Spleen (tissue), 11 donors: Measurements from ENCODE around the gene PLK1. TPM values are rescaled to one million over a fixed set of nuclear protein-coding genes. Genes with fewer than 3 reads are reported as not detected.
A peak's percentile ranks its signal among the peaks of the same experiment; 100 is the strongest.
"Not testable (repeated sequence)": the region's sequence is repeated elsewhere in the genome, so short reads cannot be mapped to it uniquely, and the experiment has no call there.

Experiments
- DNase-seq: peaks from one replicate; pipeline ENCODE4 v3.0.0-alpha.2; 2020
- H3K27ac ChIP-seq, 8 donors: fragments of 200-600 bp; sonication (generic) in 7 of 8; 1 replicate in 4 of 8; 2 replicates in 4 of 8; pipeline versions ENCODE4 v1.5.0 to v1.8.0; 2016 to 2021; ENCODE audit warnings: inconsistent platforms in 4 of 8, mild to moderate bottlenecking in 4 of 8, moderate library complexity in 1 of 8
- H3K27me3 ChIP-seq, 7 donors: fragments of 200-600 bp; sonication (generic) in 6 of 7; replicated peaks in 1 of 7; 1 replicate in 4 of 7; 2 replicates in 3 of 7; pipeline versions ENCODE4 v1.5.0 to v1.8.0; 2016 to 2021; ENCODE audit warnings: inconsistent platforms in 3 of 7, mild to moderate bottlenecking in 1 of 7
- H3K36me3 ChIP-seq, 6 donors: fragments of 200-600 bp; sonication (generic) in 5 of 6; 1 replicate in 4 of 6; 2 replicates in 2 of 6; pipeline versions ENCODE4 v1.5.0 to v1.8.0; 2016 to 2021; ENCODE audit warnings: inconsistent platforms in 2 of 6
- H3K4me1 ChIP-seq, 6 donors: fragments of 200-600 bp; sonication (generic) in 5 of 6; 1 replicate in 3 of 6; 2 replicates in 3 of 6; pipeline versions ENCODE4 v1.5.0 to v1.8.0; 2016 to 2021; ENCODE audit warnings: inconsistent platforms in 3 of 6
- H3K4me3 ChIP-seq, 8 donors: fragments of 200-600 bp; sonication (generic) in 7 of 8; 1 replicate in 4 of 8; 2 replicates in 4 of 8; pipeline versions ENCODE4 v1.5.0 to v1.8.0; 2016 to 2021; ENCODE audit warnings: inconsistent platforms in 4 of 8, mild to moderate bottlenecking in 4 of 8, moderate library complexity in 2 of 8
- H3K9me3 ChIP-seq, 8 donors: fragments of 200-600 bp; sonication (generic) in 7 of 8; 1 replicate in 4 of 8; 2 replicates in 4 of 8; pipeline versions ENCODE4 v1.5.0 to v1.8.0; 2016 to 2021; ENCODE audit warnings: inconsistent platforms in 4 of 8
- POLR2A ChIP-seq, 3 donors: fragments of 450-650 bp; IDR thresholded peaks; one replicate each; pipeline ENCODE4 v1.5.1; 2017; ENCODE audit warnings: antibody characterized with exemption in 3 of 3, mild to moderate bottlenecking in 1 of 3
- POLR2AphosphoS5 ChIP-seq, 3 donors: sonication (generic); formaldehyde crosslinking; IDR thresholded peaks; one replicate each; pipeline ENCODE4 v1.5.1; 2017; ENCODE audit warnings: antibody characterized with exemption in 3 of 3
- WGBS, 5 donors: extraction: QIAGEN DNeasy Blood & Tissue Kit in 3 of 5; methylation state at CpG; one replicate each; pipeline versions ENCODE4 v1.1.5 to v1.1.7; 2013 to 2018; 5-methylcytosine and 5-hydroxymethylcytosine counted together
- intact Hi-C: fragments of 100-400 bp; cut with DNase I; formaldehyde crosslinking; loops from one replicate; pipeline ENCODE4 v1.15.0; 2023; ENCODE audit warnings: low total_unique reads
- polyA plus RNA-seq, 3 donors: library from polyadenylated mRNA; stranded (reverse); fragments of 200-250 nt; gene quantifications; one replicate each; pipeline ENCODE4 v1.2.1, GENCODE V29; 2013
- total RNA-seq, 7 donors: library from RNA; depleted of rRNA in 3 of 7; stranded (reverse); fragments of >200 nt in 3 of 7; fragmentation: NEBNext Ultra II Directional in 4 of 7; extraction: Animal tissue kit (Norgen Biotek cat#: 25700) in 4 of 7; gene quantifications; one replicate each; pipeline versions ENCODE4 v1.1.0 to v1.2.1, GENCODE V29; 2016 to 2021
- TF ChIP-seq, protein P1 (sequence below), 11 experiments: fragments of 200-600 bp in 7 of 11; fragments of 450-650 bp in 4 of 11; sonication (generic) in 4 of 11; IDR thresholded peaks in 8 of 11; conservative IDR thresholded peaks in 3 of 11; 1 replicate in 7 of 11; 2 replicates in 4 of 11; pipeline versions ENCODE4 v1.4.0 to v1.8.0; 2016 to 2021; ENCODE audit warnings: antibody characterized with exemption in 11 of 11, inconsistent platforms in 4 of 11, mild to moderate bottlenecking in 1 of 11
- donor health status: healthy with polysubstance abuse.
- donor health status: DM: no; HTN: no; CAD: no; lungs with moderate emphysema.
- donor health status: DM: no; HTN: no; CAD: no.
- donor health status: Bipolar disorder and iron deficiency.
- donor health status: healthy.
- donor health status: DM: no; HTN: no; CAD: no.
- donor health status: DM: yes; HTN: yes; CAD: no.

The PLK1 gene
- total and polyA plus RNA-seq, 10 donors = 2.0 to 19.4 (median 7.2) TPM

GRCh38 chr16:23712976-23713375 is 34.3 kb downstream of the PLK1 start, which contains the start of gene ERN2:
Gene ERN2 (minus strand): TSS chr16:23713222. CDS start chr16:23713187, 35 bp downstream.
- no peak within 1 kb of the TSS for H3K4me3 ChIP-seq
- intact Hi-C loops = no loop called here
- H3K4me1 ChIP-seq = peaks cover 0 to 5% (median 0%) of the 10 kb centered on the region in 6 donors
- H3K27ac ChIP-seq = no peak within 1 kb of the TSS
- H3K27me3 ChIP-seq = peaks cover 0 to 68% (median 22%) of the 10 kb centered on the region in 7 donors
- TF ChIP-seq, protein P1, sequence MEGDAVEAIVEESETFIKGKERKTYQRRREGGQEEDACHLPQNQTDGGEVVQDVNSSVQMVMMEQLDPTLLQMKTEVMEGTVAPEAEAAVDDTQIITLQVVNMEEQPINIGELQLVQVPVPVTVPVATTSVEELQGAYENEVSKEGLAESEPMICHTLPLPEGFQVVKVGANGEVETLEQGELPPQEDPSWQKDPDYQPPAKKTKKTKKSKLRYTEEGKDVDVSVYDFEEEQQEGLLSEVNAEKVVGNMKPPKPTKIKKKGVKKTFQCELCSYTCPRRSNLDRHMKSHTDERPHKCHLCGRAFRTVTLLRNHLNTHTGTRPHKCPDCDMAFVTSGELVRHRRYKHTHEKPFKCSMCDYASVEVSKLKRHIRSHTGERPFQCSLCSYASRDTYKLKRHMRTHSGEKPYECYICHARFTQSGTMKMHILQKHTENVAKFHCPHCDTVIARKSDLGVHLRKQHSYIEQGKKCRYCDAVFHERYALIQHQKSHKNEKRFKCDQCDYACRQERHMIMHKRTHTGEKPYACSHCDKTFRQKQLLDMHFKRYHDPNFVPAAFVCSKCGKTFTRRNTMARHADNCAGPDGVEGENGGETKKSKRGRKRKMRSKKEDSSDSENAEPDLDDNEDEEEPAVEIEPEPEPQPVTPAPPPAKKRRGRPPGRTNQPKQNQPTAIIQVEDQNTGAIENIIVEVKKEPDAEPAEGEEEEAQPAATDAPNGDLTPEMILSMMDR (IDR thresholded peaks at IDR 0.05 in 8 of 11, conservative IDR thresholded peaks at IDR 0.05 in 3 of 11) = no peak
- TF ChIP-seq POLR2A (IDR thresholded peaks at IDR 0.05) (no peak), POLR2AphosphoS5 (IDR thresholded peaks at IDR 0.05) (no peak)
- no peaks in the 10 kb centered on the region for H3K36me3 ChIP-seq
- 0 to 13% (median 9%) methylated on average over 2 to 37 of the region's 37 CpGs for WGBS, 5 donors
- H3K9me3 ChIP-seq = peaks cover 0 to 22% (median 17%) of the 10 kb centered on the region in 8 donors
- DNase-seq = peak; percentile 67

- WGBS, 5 donors = 87 to 89% (median 87%) methylated on average over 5 of the region's 5 CpGs
- Histone ChIP-seq H3K4me1 (peaks cover 0 to 5% (median 0%) of the 10 kb centered on the region in 6 donors), H3K4me3 (no peak overlapping the region), H3K36me3 (no peaks in the 10 kb centered on the region), H3K27ac (no peak overlapping the region), H3K27me3 (peaks cover 0 to 71% (median 22%) of the 10 kb centered on the region in 7 donors), H3K9me3 (peaks cover 0 to under 1% (median 0%) of the 10 kb centered on the region in 8 donors)
- intact Hi-C loops = no loop called here
- DNase-seq = no peak
- TF ChIP-seq POLR2AphosphoS5 (IDR thresholded peaks at IDR 0.05) (no peak), POLR2A (IDR thresholded peaks at IDR 0.05) (no peak)
- TF ChIP-seq, protein P1 (IDR thresholded peaks at IDR 0.05 in 8 of 11, conservative IDR thresholded peaks at IDR 0.05 in 3 of 11) = no peak
Measured at GRCh38 chr16:23716484-23716883, 37.8 kb downstream of the PLK1 start.

DNA sequence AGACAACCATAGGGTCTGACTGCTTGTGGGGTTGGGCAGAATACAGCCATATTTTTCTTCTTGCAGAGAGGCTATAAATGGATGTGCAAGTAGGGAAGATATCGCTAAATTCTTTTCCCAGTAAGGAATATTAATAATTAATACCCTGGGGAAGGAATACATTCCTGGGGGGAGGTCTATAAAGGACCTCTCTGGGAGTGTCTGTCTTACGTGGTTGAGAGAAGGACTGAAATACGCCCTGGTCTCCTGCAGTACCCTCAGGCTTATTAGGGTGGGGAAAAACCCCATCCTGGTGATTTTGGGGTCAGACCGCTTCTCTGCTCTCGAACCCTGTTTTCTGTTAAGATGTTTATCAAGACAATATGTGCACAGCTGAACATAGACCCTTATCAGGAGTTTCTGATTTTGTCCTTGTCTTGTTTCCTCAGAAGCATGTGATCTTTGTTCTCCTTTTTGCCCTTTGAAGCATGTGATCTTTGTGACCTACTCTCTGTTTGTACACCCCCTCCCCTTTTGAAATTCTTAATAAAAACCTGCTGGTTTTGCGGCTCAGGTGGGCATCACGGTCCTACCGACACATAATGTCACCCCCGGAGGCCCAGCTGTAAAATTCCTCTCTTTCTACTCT is 44.0 kb downstream of the PLK1 start:
- H3K27ac ChIP-seq, H3K4me1 ChIP-seq, H3K4me3 ChIP-seq, H3K36me3 ChIP-seq, DNase-seq, intact Hi-C loops: not testable (repeated sequence)
- Histone ChIP-seq H3K27me3 (peaks cover 0 to 21% (median 0%) of the 10 kb centered on the region in 7 donors), H3K9me3 (peaks cover 0 to 22% (median 19%) of the 10 kb centered on the region in 8 donors)
- 75 to 91% (median 82%) methylated on average over 9 of the region's 9 CpGs for WGBS, 5 donors

DNA sequence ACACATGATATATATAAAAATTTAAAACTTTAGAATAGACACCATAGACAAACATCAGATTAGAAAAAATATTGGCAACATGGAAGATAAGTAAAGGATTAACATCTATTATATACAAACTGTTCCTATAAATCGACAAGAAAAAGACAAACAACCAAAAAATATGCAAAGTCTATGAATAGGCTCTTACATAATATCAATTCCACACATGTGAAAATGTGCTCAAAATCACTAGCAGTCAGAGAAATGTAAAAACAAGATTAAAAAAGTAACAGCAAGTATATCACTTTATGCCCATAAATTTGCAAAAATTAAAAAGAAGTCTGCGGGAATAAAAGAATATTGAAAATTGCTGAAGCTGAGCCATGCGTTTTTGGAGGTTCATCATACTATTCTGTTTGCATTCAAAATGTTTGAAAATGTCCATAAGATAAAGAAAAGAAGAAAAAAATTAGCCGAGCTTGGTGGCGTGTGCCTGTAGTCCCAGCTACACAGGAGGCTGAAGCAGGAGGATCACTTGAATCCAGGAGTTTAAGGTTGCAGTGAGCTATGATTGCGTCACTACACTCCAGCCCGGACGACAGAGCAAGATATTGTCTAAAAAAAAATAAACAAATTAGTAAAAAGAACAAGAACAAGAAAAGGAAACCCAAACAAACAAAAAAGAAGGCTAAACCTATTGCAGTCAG is 45.6 kb downstream of the PLK1 start:
- no peaks in the 10 kb centered on the region for H3K36me3 ChIP-seq
- H3K27ac ChIP-seq = no peak overlapping the region
- TF ChIP-seq, protein P1 (IDR thresholded peaks at IDR 0.05 in 8 of 11, conservative IDR thresholded peaks at IDR 0.05 in 3 of 11) = no peak
- TF ChIP-seq POLR2AphosphoS5 (IDR thresholded peaks at IDR 0.05) = no peak
- no peak for TF ChIP-seq POLR2A (IDR thresholded peaks at IDR 0.05)
- no peak for DNase-seq
- peaks cover 0 to 22% (median 19%) of the 10 kb centered on the region in 8 donors for H3K9me3 ChIP-seq
- WGBS, 5 donors = 78 to 85% (median 83%) methylated on average over 8 of the region's 8 CpGs
- H3K27me3 ChIP-seq = peaks cover 0 to 16% (median 0%) of the 10 kb centered on the region in 7 donors
- no peak overlapping the region for H3K4me3 ChIP-seq
- intact Hi-C loops = no loop called here
- H3K4me1 ChIP-seq = peaks cover 0 to 5% (median 2%) of the 10 kb centered on the region in 6 donors
